ENCODE results near the gene THBS2. TPM values are rescaled to one million over a fixed set of nuclear protein-coding genes. Genes with fewer than 3 reads are reported as not detected.
"Not testable (repeated sequence)": the region's sequence is repeated elsewhere in the genome, so short reads cannot be mapped to it uniquely, and the experiment has no call there.

Gene THBS2
- total RNA-seq, 2 experiments from 2014 or later: not detected

GRCh38 chr6:169289257-169289618 lies 35.6 kb upstream of the THBS2 start:
- H3K4me1 Mint-ChIP-seq (ENCODE audit: low read depth): no peaks in the 10 kb centered on the region
- H3K36me3 Mint-ChIP-seq: no peaks in the 10 kb centered on the region
- intact Hi-C loops (cut with micrococcal nuclease): no loop called here
- H3K27me3 Mint-ChIP-seq: peaks cover 5% of the 10 kb centered on the region
- POLR2A ChIA-PET: no interaction called here
- no peak overlapping the region for H3K4me3 Mint-ChIP-seq
- no peak for DNase-seq
- H3K9me3 Mint-ChIP-seq: no peaks in the 10 kb centered on the region
- no peak overlapping the region for H3K27ac Mint-ChIP-seq
- CTCF ChIA-PET: no interaction called here

GRCh38 chr6:169288591-169288990 lies 34.9 kb upstream of the THBS2 start:
- ChIA-PET POLR2A (no interaction called here), CTCF (no interaction called here)
- no peak overlapping the region for H3K4me3 Mint-ChIP-seq
- no peaks in the 10 kb centered on the region for H3K36me3 Mint-ChIP-seq
- intact Hi-C loops (cut with micrococcal nuclease): no loop called here
- no peak overlapping the region for H3K27ac Mint-ChIP-seq
- H3K4me1 Mint-ChIP-seq (ENCODE audit: low read depth): no peaks in the 10 kb centered on the region
- no peak for DNase-seq
- no peaks in the 10 kb centered on the region for H3K9me3 Mint-ChIP-seq
- H3K27me3 Mint-ChIP-seq: peaks cover 5% of the 10 kb centered on the region

- H3K27ac Mint-ChIP-seq: no peak overlapping the region
These were observed 34.0 kb upstream of the THBS2 start for GRCh38 chr6:169287675-169288074.

GRCh38 chr6:169286961-169287360 lies 33.3 kb upstream of the THBS2 start:
- Mint-ChIP-seq H3K27ac (no peak overlapping the region), H3K4me3 (no peak overlapping the region), H3K9me3 (no peaks in the 10 kb centered on the region), H3K36me3 (no peaks in the 10 kb centered on the region), H3K27me3 (peaks cover 7% of the 10 kb centered on the region), H3K4me1 (ENCODE audit: low read depth) (no peaks in the 10 kb centered on the region)
- CTCF ChIA-PET: no interaction called here
- no peak for DNase-seq
- intact Hi-C loops (cut with micrococcal nuclease): no loop called here
- POLR2A ChIA-PET: no interaction called here

More at GRCh38 chr6:169287675-169288074, 34.0 kb upstream of the THBS2 start:
- H3K9me3 Mint-ChIP-seq: no peaks in the 10 kb centered on the region
- no peak overlapping the region for H3K4me3 Mint-ChIP-seq
- ChIA-PET CTCF (no interaction called here), POLR2A (no interaction called here)
- intact Hi-C loops (cut with micrococcal nuclease): no loop called here
- H3K4me1 Mint-ChIP-seq (ENCODE audit: low read depth): no peaks in the 10 kb centered on the region
- peaks cover 3% of the 10 kb centered on the region for H3K27me3 Mint-ChIP-seq
- H3K36me3 Mint-ChIP-seq: no peaks in the 10 kb centered on the region
- no peak for DNase-seq

- no peak overlapping the region for H3K27ac Mint-ChIP-seq
- no peak for DNase-seq
- H3K4me1 Mint-ChIP-seq (ENCODE audit: low read depth): no peaks in the 10 kb centered on the region
- peaks cover 12% of the 10 kb centered on the region for H3K27me3 Mint-ChIP-seq
- intact Hi-C loops (cut with micrococcal nuclease): no loop called here
- POLR2A ChIA-PET: no interaction called here
- H3K9me3 Mint-ChIP-seq: no peaks in the 10 kb centered on the region
- H3K4me3 Mint-ChIP-seq: no peak overlapping the region
- no peaks in the 10 kb centered on the region for H3K36me3 Mint-ChIP-seq
- CTCF ChIA-PET: no interaction called here
These were observed 31.5 kb upstream of the THBS2 start for GRCh38 chr6:169285165-169285564.

- H3K27ac Mint-ChIP-seq: no peak overlapping the region
- no peak overlapping the region for H3K4me3 Mint-ChIP-seq
- no peaks in the 10 kb centered on the region for H3K9me3 Mint-ChIP-seq
- H3K4me1 Mint-ChIP-seq (ENCODE audit: low read depth): no peaks in the 10 kb centered on the region
- ChIA-PET CTCF (no interaction called here), POLR2A (no interaction called here)
- peaks cover 12% of the 10 kb centered on the region for H3K27me3 Mint-ChIP-seq
- H3K36me3 Mint-ChIP-seq: no peaks in the 10 kb centered on the region
- intact Hi-C loops (cut with micrococcal nuclease): no loop called here
- DNase-seq: no peak
These were observed 30.3 kb upstream of the THBS2 start for GRCh38 chr6:169283924-169284323.

GRCh38 chr6:169282043-169282442 lies 28.4 kb upstream of the THBS2 start:
- ChIA-PET POLR2A (no interaction called here), CTCF (no interaction called here)
- DNase-seq: no peak
- Mint-ChIP-seq H3K36me3 (no peaks in the 10 kb centered on the region), H3K4me1 (ENCODE audit: low read depth) (no peaks in the 10 kb centered on the region), H3K4me3 (no peak overlapping the region), H3K27ac (no peak overlapping the region), H3K27me3 (peaks cover 10% of the 10 kb centered on the region), H3K9me3 (no peaks in the 10 kb centered on the region)
- intact Hi-C loops (cut with micrococcal nuclease): no loop called here

- CTCF ChIA-PET: no interaction called here
These were observed 24.0 kb upstream of the THBS2 start for GRCh38 chr6:169277619-169278018.

GRCh38 chr6:169274781-169275180 lies 21.1 kb upstream of the THBS2 start:
- no peak for DNase-seq
- POLR2A ChIA-PET: interaction anchor here (0.6 kb wide), 1 partner anchor 294 kb away, joined by 3 read pairs; no protein-coding TSS in a partner anchor
- no peaks in the 10 kb centered on the region for H3K4me1 Mint-ChIP-seq (ENCODE audit: low read depth)
- H3K27me3 Mint-ChIP-seq: no peaks in the 10 kb centered on the region
- no peaks in the 10 kb centered on the region for H3K9me3 Mint-ChIP-seq
- CTCF ChIA-PET: no interaction called here
- H3K27ac Mint-ChIP-seq: no peak overlapping the region
- H3K36me3 Mint-ChIP-seq: no peaks in the 10 kb centered on the region
- intact Hi-C loops (cut with micrococcal nuclease): no loop called here
- H3K4me3 Mint-ChIP-seq: no peak overlapping the region

More at GRCh38 chr6:169277619-169278018, 24.0 kb upstream of the THBS2 start:
- H3K27me3 Mint-ChIP-seq: peaks cover 10% of the 10 kb centered on the region
- no peaks in the 10 kb centered on the region for H3K9me3 Mint-ChIP-seq
- POLR2A ChIA-PET: no interaction called here
- no peaks in the 10 kb centered on the region for H3K4me1 Mint-ChIP-seq (ENCODE audit: low read depth)
- intact Hi-C loops (cut with micrococcal nuclease): no loop called here
- H3K4me3 Mint-ChIP-seq: no peak overlapping the region
- no peaks in the 10 kb centered on the region for H3K36me3 Mint-ChIP-seq
- no peak for DNase-seq
- no peak overlapping the region for H3K27ac Mint-ChIP-seq

- Mint-ChIP-seq H3K4me1 (ENCODE audit: low read depth) (no peaks in the 10 kb centered on the region), H3K4me3 (no peak overlapping the region), H3K36me3 (no peaks in the 10 kb centered on the region), H3K27ac (no peak overlapping the region), H3K27me3 (no peaks in the 10 kb centered on the region), H3K9me3 (no peaks in the 10 kb centered on the region)
- DNase-seq: no peak
- CTCF ChIA-PET: no interaction called here
- intact Hi-C loops (cut with micrococcal nuclease): no loop called here
- POLR2A ChIA-PET: no interaction called here
These were observed 19.9 kb upstream of the THBS2 start for GRCh38 chr6:169273511-169273910.

- no peaks in the 10 kb centered on the region for H3K4me1 Mint-ChIP-seq (ENCODE audit: low read depth)
- no peak for DNase-seq
- H3K27ac Mint-ChIP-seq: no peak overlapping the region
- intact Hi-C loops (cut with micrococcal nuclease): no loop called here
- POLR2A ChIA-PET: no interaction called here
- no peaks in the 10 kb centered on the region for H3K36me3 Mint-ChIP-seq
- no peaks in the 10 kb centered on the region for H3K9me3 Mint-ChIP-seq
- CTCF ChIA-PET: no interaction called here
- no peak overlapping the region for H3K4me3 Mint-ChIP-seq
- no peaks in the 10 kb centered on the region for H3K27me3 Mint-ChIP-seq
These were observed 18.2 kb upstream of the THBS2 start for GRCh38 chr6:169271877-169272216.

GRCh38 chr6:169271158-169271876 lies 17.7 kb upstream of the THBS2 start:
- Mint-ChIP-seq H3K27me3 (no peaks in the 10 kb centered on the region), H3K9me3 (no peaks in the 10 kb centered on the region), H3K27ac (no peak overlapping the region), H3K36me3 (no peaks in the 10 kb centered on the region), H3K4me3 (no peak overlapping the region), H3K4me1 (ENCODE audit: low read depth) (no peaks in the 10 kb centered on the region)
- ChIA-PET CTCF (no interaction called here), POLR2A (no interaction called here)
- no peak for DNase-seq
- intact Hi-C loops (cut with micrococcal nuclease): no loop called here

GRCh38 chr6:169270077-169270380 lies 16.4 kb upstream of the THBS2 start:
- H3K4me3 Mint-ChIP-seq; H3K27me3 Mint-ChIP-seq; H3K4me1 Mint-ChIP-seq (ENCODE audit: low read depth); H3K36me3 Mint-ChIP-seq; POLR2A ChIA-PET; CTCF ChIA-PET; DNase-seq; H3K9me3 Mint-ChIP-seq; H3K27ac Mint-ChIP-seq; intact Hi-C loops (cut with micrococcal nuclease): not testable (repeated sequence)

Measured in activated CD4-positive, alpha-beta memory T cell treated with anti-CD3 and anti-CD28 coated beads for 36 hours (primary cell).